GM18858 (cell line): ENCODE data around the gene PRPH2.
"Not testable (repeated sequence)": the region's sequence is repeated elsewhere in the genome, so short reads cannot be mapped to it uniquely, and the experiment has no call there.

ENCODE experiments used
- ATAC-seq: cut with Tn5 transposase; IDR thresholded peaks from one replicate; pipeline ENCODE4 v1.9.1; 2021; ENCODE audit not compliant: unreplicated experiment

PRPH2 gene

DNA sequence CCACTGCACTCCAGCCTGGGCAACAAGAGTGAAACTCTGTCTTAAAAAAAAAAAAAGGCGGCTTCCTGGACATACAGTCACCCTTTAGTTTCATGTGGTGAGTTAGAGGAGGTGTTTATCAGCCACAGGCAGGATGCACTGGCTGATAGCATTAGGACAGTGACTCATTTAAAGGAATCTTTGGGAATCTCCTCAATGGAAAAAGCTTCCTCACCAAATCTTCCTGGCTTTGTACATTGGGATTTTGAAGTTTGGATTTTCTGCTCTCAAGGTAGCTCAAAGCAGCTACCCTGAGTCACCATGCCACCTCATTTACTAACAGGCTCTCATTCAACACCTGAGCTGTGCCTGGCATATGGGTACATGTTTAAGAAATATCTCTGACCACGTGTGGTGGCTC lies 20.2 kb downstream of the PRPH2 start:
- no peak for ATAC-seq

DNA sequence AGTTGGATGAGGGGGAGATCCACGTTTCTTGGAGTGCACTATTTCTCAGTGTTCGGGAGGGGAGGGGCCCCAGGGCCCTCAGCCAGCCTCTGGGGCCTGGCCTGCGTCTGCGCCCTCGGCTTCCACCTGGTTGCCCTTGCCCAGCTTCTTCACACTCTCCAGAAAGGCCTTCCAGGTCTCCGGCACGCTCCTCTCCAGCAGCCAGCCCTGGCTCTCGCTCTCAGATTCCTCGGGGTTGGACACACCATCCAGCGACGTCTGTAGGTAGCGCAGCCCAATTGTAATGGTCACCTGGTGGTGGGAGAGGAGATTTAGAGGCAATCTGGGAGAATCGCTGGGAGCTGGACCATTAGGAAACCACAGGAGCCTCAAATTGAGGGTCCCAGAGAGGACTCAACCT lies 24.2 kb downstream of the PRPH2 start:
- no peak for ATAC-seq

DNA sequence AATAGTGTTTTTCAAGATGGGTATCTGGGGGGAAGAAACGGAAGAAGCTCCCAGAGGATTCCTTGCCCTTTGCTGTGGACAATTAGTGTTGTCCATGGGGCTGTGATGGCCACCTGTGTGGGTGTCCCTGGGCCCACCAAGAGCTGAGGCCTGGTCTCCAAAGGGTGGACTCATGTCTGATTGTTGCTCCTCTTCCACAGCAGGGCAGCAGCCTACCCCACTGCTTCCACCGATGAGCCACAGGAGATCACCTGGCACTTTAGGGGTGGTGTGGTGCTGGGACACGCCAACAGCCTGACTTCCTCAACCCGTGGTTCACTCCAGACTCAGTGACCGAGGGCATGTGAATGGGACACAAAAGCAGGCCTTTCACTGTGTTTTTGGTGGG lies 25.1 kb downstream of the PRPH2 start:
- no peak for ATAC-seq

DNA sequence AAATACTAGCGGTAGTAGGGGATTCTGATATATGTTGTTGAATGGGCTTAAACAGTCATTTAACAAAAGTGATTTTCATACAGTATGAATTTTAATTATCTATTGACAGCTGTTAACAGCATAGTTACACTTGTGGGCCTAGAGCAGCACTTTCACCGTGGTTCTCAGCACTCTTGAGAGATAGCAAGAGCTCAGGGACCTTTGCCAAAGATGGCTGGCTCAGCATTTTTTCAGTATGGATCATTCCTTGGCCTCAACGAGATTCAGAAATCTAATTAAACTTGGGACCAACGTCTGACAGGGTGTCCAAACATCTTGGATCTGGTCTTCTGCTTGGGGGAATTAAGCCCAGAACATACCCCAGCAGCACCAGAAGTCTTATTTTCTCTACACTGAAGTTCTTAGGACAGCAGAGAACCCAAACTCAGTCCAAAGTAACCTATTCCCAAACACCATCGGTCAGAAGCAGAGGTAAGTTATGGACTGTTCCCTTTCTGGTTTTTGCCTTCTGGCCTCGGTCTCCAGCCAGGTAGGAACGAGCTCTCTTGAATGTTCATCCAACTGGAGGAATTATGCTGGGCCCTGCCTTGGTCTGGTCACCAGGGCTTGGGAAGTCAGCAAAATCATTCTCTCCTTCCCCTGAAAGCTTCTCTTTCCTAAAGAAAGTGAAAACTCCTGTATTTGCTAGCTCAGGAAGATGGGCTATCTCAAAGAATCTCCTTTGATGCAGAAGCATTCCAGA lies 25.7 kb downstream of the PRPH2 start:
- no peak for ATAC-seq

DNA sequence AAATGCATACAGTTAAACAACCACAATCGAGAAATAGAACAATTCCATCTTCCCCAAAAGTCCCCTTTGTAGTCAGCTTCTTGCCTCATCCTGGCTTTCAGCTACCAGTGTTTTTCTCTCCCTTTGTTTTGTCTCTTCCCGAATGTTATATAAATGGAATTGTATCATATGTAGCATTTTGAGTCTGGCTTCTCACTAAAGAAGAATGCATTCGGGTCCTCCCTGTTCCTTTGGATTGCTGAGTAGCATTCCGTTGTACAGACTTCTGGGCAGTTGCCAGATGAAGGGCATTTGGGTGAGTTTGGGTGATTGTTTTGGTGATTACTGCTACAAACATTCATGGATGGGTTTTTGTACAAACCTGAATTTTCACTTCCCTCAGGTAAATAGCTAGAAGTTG lies 27.8 kb downstream of the PRPH2 start:
- ATAC-seq, result no peak

DNA sequence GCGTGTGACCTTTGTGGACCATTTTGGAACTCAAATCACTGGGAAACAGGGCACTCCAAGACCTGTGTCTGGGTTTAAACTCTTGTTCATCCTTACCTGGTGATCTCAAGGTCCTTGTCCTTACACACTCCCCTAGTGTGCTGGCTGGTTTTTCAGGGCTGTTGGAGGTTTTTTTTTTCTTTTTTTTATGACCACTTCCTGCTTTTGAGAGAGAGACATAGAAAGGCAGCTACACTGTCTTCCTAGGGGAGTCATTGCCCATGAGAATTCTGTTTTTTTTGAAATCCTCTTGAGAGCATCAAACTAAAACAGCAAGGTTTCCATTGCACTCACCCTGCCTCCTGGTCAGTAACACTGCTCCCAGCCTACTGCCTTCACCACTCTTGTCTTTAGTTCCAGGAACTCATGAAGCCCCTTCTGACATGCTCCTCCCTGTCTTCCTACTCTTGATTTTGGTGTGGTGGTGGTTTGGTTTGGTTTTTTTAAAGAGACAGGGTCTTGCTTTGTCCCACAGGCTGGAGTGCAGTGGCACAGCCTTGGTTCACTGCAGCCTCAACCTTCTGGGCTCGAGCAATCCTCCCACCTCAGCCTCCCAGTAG lies 28.6 kb downstream of the PRPH2 start:
- ATAC-seq, result no peak

DNA sequence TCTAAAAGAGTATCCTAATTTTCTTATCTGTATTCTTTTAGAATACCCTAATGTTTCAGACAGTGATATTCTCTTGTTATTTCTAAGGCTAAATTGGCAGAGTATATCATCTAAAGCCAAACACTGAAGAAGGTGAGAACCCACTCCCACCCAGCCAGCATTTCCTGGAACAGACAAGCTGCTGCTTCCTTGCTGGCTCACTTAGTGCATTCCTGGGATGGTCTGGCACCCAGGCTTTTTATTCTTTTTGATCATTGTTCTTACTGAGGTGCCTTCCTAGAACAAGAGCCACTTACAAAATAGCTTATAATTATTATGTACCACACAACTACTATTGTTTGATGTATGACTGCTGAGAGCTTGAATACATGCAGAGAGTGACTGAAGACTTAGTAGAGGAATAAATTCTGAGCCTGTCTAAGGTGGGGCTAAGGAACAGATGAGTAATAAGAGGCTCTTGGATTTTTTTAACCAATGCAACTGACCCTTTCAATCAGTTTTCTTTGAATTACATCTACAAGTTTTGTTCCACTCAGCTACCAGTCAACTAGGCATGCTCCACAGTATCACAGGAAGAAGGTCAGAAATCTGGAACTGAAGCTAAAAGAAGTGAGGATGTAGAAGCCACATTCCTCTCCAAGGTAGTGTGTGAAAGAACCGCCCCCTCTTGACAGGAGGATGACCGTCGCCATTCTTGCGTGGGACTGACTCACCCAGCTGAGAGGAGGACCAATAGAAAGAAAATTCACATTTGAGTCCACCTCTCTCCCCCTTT lies 30.1 kb downstream of the PRPH2 start:
- no peak for ATAC-seq

DNA sequence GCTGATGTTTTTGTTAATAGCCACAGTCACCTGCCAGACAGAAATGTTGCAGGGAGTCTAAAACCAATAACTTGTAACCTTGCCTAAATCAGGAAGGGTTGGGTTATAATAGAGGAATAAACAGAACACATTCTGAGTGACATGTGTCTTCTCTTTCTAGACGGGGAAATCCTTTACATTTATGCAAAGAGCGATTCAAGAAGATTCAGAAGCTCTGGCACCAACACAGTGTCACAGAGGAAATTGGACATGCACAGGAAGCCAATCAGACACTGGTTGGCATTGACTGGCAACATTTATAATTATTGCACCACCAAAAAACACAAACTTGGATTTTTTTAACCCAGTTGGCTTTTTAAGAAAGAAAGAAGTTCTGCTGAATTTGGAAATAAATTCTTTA lies 31.5 kb downstream of the PRPH2 start:
- no peak for ATAC-seq

DNA sequence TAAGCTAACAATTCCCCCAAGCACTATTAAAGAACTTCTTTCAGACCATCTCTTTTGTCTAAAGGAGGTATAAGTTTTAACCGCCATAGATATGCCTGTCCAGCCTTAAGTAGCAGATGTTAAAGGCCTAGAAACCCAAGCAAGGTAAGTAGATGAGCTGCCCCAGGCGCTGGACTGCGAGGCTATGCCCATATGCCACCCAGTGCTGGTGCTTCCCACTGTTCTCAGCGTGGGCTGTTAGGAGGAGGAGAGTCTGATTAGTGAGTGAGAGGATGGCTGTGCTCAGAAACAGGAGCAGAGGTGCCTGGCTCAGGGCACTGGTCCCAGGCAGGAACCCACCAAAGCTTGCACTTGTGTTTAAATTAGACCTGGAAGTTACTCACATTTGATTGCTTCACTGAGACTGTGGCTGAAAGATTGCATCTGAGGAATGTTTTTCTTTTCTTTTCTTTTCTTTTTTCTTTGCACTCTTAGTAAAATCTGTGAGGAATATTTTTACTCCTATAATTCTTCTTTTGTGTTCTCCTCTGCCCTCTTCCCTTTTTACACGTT lies 32.2 kb downstream of the PRPH2 start:
- ATAC-seq, result no peak

DNA sequence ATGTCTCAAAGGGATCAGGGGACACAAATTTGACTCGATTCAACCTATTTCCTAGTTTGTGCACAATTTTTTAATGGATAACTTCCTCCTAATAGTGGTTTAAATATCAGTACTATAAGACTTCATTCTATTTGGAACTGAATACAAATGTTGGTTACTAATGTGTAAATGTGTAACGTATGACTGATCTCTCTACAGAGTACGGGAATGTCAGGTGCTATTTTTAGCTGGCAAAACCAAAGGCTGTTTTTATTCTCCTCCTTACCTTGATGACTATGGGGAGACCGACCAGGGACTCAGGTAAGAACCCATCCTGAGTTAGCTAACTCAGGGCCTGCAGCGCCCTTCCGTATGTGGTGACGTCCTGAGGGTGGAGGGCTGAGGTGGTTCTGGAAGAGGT lies 33.0 kb downstream of the PRPH2 start:
- ATAC-seq, result no peak

DNA sequence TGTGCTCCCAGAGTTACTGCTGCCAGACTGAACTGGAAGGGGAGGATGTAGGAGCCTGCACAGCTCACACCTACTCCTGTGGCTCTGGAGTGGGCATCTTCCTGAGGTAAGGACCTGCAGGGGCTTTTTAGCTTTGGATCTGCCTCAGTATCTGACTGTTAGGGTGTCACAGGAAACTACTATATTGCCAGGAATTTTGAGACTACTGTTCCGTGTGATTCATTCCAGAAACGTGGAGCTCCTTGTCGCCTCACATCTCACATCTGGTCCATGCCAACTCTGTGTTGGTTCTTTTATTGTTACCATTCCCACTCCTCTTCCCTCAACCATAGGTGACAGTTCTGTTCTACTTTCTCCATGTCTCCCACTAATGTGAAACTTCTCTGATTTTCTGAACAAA lies 34.1 kb downstream of the PRPH2 start:
- ATAC-seq, result no peak

DNA sequence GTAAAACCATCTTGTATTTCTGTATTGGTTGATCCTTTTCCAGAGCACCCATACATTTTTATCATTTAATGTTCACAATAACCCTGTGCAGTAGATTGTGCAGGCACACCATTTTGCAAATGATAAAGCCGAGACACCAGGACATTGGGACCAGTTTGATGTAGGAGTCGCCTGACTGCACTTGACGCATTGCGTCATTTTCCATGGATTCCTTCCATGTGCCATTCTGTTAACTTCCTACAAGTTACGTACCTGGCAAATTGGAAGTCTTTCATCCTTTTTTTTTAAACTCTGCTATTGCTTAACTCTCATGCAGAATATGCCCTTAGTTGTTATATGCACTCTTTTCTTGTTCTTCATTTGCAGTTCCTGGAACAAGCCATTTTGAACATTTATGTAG lies 43.0 kb downstream of the PRPH2 start:
- ATAC-seq, result no peak

DNA sequence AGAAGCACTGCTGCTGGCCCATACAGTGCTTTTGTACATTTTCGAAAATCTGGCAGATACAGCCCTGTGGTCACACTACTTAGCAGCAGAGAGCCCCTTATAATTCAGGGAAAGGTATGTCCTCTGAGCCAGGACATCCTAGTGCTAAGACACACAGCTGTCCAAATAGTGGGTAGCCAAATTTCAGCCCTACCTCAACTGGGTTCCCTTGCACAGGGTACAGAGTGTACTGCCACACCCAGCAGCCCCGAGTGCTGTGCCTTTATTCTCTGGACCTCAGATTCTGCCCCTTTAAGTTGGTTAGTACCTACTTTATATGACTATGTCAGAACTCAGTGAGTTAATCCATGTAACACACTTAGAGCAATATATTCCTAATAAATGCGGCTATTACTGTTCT lies 47.6 kb downstream of the PRPH2 start:
- no peak for ATAC-seq

DNA sequence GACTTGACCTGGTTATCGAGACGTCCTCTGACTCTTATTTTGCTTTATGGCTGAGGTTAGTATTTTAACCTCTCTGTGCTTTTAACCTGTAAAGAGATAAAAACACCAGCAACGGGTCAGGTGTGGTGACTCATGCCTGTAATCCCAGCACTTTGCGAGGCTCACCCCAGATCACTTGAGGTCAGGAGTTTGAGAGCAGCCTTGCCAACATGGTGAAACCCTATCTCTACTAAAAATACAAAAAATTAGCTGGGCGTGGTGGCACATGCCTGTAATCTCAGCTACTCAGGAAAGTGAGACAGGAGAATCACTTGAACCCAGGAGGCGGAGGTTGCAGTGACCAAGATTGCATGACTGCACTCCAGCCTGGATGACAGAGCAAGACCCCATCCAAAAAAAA lies 48.0 kb downstream of the PRPH2 start:
- not testable (repeated sequence) for ATAC-seq

DNA sequence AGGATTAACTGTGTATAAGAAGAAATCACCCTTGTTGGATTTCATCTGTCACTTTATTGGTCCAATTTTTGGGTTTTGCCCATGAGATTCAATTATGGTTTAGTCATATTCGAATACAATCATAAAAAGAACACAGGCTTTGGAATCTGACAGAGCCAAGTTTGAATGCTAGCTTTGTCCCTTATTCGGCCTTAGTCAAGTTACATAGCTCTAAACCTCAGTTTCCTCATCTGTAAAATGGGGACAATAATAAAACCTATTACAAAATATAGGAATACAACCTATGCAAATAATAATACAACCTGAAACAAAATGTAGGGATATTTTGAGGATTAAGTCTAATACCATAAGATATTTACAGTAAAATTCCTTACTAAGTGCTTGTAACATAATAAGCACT lies 57.7 kb downstream of the PRPH2 start:
- ATAC-seq, result no peak

DNA sequence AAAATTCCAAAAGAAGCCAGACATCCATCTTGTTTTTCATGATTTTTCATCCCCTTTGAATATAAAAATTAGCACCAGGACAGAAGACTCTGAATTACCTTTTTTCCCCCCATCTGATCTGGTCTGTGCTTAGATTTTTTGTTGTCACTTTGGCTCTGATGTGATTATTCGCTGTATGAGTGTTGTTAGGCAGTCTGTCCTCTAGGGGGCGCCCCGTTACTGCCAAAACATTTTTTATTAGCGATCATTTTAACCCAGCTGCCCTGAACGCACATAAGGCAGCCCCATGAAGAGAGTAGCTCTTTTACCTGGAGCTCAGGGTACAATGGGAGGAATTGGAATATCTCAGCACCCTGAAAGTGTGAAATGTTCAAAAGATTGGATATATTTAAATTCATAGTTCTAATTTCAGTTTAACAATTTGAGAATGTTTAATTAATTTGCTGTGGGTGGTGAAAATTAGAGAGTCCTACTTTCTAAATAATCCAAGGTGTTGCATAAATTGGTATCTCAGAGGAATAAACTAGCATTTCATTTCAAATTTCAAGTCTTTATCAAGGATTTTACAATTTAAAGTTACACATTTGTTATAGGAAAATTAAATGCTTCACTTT lies 60.8 kb downstream of the PRPH2 start:
- ATAC-seq, result no peak

DNA sequence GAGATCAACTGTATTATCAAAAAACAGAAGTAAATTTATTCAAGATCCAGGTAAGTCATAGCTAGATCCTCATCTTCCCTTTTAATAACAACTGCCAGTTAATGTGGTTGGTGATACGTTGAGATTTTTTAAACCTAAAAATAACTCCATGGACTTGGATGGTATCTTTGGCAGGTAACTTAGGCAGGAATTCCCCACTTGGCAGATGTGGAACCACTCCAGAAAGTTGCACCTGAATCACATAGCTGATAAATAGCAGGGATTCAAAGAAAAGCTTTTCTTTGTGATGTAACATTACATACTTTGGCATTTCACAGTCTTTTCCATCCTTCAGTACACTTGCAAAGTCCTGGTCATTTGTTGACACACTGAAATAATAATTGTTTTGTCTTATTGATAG lies 62.6 kb downstream of the PRPH2 start:
- no peak for ATAC-seq

DNA sequence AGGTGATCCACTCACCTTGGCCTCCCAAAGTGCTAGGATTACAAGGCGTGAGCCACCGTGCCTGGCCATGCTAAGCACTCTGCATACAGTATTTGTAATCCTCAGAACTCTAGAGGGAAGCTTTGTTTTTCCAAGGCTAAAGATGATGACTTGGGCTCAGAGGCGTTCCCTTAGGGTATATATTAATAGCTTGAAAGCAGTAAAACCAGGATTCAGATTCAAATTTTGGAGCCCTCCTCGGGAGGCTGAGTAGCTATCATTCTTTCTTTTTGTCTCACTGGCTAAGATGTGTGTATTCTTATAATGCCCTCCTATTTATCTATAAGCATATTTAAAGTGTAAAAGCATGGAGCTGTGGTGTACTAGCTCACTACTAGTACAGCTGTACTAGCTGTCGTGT lies 68.5 kb downstream of the PRPH2 start:
- no peak for ATAC-seq

DNA sequence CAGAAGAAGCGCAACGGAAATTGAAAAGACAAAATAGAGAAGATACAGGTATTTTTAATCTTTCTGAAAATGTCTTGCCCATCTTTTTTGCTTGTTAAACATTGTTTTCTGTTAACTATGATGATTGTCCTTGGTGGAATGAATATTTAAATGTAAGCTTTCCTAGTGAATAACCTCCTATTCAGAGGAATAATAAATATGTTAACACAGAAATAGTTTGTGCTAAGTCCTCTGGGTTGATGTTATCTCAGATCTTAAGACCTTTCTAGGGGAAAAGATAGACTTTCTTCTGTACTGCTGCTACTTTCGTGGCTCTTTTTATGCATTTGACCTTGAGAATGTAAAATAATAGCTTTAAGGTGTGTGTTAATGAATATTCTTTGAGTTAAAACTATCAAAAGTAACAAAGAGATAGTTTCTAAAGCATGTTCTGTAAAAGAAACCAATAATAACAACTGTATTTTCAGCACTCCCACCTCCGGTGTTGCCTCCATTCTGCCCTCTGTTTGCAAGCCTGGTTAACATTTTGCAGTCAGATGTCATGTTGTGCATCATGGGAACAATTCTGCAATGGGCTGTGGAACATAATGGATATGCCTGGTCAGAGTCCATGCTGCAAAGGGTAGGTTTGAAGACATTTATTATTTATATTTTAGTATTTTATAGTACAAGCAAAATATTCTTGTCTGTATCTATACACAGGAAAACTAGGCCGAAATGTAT lies 70.2 kb downstream of the PRPH2 start:
- ATAC-seq, result no peak
